Measurements from ENCODE around the gene MIGA2. TPM values are rescaled to one million over a fixed set of nuclear protein-coding genes. Genes with fewer than 3 reads are reported as not detected.

MIGA2 gene
- total and polyA plus RNA-seq, 4 donors: 8.0 to 42.6 (median 16.9) TPM

- Histone ChIP-seq H3K4me3 (ENCODE audit: low read depth in 1 of 3, low read length in 3 of 3) (no peak overlapping the region), H3K9me3 (ENCODE audit: control insufficient read depth in 4 of 4, low read length in 3 of 4) (no peaks in the 10 kb centered on the region), H3K36me3 (ENCODE audit: control insufficient read depth in 4 of 4, insufficient read depth in 3 of 4, low read depth in 1 of 4, low read length in 3 of 4) (peaks cover 0 to 18% (median 6%) of the 10 kb centered on the region in 4 donors), H3K9ac (ENCODE audit: low read depth in 1 of 2, low read length in 2 of 2) (no peak overlapping the region), H3K27me3 (ENCODE audit: control insufficient read depth in 4 of 4, insufficient read depth in 4 of 4, low read length in 3 of 4) (no peaks in the 10 kb centered on the region), H3K4me1 (ENCODE audit: control insufficient read depth in 4 of 4, insufficient read depth in 4 of 4, low read length in 3 of 4) (peaks cover 4 to 19% (median 10%) of the 10 kb centered on the region in 4 donors), H3K27ac (ENCODE audit: low read depth in 1 of 2, low read length in 2 of 2) (peak overlapping the region in 1 of 2 donors; percentile 13)
- peak; percentile 34 for DNase-seq (ENCODE audit: low spot score)
- TF ChIP-seq, protein P1, sequence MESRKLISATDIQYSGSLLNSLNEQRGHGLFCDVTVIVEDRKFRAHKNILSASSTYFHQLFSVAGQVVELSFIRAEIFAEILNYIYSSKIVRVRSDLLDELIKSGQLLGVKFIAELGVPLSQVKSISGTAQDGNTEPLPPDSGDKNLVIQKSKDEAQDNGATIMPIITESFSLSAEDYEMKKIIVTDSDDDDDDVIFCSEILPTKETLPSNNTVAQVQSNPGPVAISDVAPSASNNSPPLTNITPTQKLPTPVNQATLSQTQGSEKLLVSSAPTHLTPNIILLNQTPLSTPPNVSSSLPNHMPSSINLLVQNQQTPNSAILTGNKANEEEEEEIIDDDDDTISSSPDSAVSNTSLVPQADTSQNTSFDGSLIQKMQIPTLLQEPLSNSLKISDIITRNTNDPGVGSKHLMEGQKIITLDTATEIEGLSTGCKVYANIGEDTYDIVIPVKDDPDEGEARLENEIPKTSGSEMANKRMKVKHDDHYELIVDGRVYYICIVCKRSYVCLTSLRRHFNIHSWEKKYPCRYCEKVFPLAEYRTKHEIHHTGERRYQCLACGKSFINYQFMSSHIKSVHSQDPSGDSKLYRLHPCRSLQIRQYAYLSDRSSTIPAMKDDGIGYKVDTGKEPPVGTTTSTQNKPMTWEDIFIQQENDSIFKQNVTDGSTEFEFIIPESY (IDR thresholded peaks at IDR 0.05): no peak
- TF ChIP-seq FOXA1 (IDR thresholded peaks at IDR 0.05): no peak
- TF ChIP-seq TAF1 (conservative IDR thresholded peaks at IDR 0.05): no peak
- TF ChIP-seq HNF4G (IDR thresholded peaks at IDR 0.05): no peak
- no peak for TF ChIP-seq YY1 (IDR thresholded peaks at IDR 0.05)
- TF ChIP-seq, protein P2, sequence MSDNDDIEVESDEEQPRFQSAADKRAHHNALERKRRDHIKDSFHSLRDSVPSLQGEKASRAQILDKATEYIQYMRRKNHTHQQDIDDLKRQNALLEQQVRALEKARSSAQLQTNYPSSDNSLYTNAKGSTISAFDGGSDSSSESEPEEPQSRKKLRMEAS (IDR thresholded peaks at IDR 0.05): no peak
- no peak for TF ChIP-seq SP1 (IDR thresholded peaks at IDR 0.05)
- TF ChIP-seq, protein P3, sequence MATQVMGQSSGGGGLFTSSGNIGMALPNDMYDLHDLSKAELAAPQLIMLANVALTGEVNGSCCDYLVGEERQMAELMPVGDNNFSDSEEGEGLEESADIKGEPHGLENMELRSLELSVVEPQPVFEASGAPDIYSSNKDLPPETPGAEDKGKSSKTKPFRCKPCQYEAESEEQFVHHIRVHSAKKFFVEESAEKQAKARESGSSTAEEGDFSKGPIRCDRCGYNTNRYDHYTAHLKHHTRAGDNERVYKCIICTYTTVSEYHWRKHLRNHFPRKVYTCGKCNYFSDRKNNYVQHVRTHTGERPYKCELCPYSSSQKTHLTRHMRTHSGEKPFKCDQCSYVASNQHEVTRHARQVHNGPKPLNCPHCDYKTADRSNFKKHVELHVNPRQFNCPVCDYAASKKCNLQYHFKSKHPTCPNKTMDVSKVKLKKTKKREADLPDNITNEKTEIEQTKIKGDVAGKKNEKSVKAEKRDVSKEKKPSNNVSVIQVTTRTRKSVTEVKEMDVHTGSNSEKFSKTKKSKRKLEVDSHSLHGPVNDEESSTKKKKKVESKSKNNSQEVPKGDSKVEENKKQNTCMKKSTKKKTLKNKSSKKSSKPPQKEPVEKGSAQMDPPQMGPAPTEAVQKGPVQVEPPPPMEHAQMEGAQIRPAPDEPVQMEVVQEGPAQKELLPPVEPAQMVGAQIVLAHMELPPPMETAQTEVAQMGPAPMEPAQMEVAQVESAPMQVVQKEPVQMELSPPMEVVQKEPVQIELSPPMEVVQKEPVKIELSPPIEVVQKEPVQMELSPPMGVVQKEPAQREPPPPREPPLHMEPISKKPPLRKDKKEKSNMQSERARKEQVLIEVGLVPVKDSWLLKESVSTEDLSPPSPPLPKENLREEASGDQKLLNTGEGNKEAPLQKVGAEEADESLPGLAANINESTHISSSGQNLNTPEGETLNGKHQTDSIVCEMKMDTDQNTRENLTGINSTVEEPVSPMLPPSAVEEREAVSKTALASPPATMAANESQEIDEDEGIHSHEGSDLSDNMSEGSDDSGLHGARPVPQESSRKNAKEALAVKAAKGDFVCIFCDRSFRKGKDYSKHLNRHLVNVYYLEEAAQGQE (IDR thresholded peaks at IDR 0.05): no peak
- TF ChIP-seq RAD21 (IDR thresholded peaks at IDR 0.05): no peak
- no peak for TF ChIP-seq RXRA (IDR thresholded peaks at IDR 0.05)
- TF ChIP-seq, protein P4, sequence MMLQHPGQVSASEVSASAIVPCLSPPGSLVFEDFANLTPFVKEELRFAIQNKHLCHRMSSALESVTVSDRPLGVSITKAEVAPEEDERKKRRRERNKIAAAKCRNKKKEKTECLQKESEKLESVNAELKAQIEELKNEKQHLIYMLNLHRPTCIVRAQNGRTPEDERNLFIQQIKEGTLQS (IDR thresholded peaks at IDR 0.05): no peak
- TF ChIP-seq JUND (IDR thresholded peaks at IDR 0.05): no peak
- no peak for TF ChIP-seq EGR1 (IDR thresholded peaks at IDR 0.05; ENCODE audit: low read depth in 2 of 2)
- no peak for TF ChIP-seq GABPA (IDR thresholded peaks at IDR 0.05 in 1 of 2, conservative IDR thresholded peaks at IDR 0.05 in 1 of 2)
- no peak for TF ChIP-seq HNF4A (conservative IDR thresholded peaks at IDR 0.05)
- no peak for TF ChIP-seq FOXA2 (IDR thresholded peaks at IDR 0.05)
- TF ChIP-seq, protein P5, sequence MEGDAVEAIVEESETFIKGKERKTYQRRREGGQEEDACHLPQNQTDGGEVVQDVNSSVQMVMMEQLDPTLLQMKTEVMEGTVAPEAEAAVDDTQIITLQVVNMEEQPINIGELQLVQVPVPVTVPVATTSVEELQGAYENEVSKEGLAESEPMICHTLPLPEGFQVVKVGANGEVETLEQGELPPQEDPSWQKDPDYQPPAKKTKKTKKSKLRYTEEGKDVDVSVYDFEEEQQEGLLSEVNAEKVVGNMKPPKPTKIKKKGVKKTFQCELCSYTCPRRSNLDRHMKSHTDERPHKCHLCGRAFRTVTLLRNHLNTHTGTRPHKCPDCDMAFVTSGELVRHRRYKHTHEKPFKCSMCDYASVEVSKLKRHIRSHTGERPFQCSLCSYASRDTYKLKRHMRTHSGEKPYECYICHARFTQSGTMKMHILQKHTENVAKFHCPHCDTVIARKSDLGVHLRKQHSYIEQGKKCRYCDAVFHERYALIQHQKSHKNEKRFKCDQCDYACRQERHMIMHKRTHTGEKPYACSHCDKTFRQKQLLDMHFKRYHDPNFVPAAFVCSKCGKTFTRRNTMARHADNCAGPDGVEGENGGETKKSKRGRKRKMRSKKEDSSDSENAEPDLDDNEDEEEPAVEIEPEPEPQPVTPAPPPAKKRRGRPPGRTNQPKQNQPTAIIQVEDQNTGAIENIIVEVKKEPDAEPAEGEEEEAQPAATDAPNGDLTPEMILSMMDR (IDR thresholded peaks at IDR 0.05; ENCODE audit: low read depth, low read length, missing input control): no peak
- TF ChIP-seq NR2F2 (IDR thresholded peaks at IDR 0.05): no peak
- WGBS: 91% methylated on average over 37 of the region's 37 CpGs
Observed at GRCh38 chr9:129059796-129060785, 23.7 kb downstream of the MIGA2 start.
